MCF 10A (cell line): ENCODE measurements around the gene NECAB2. TPM values are rescaled to one million over a fixed set of nuclear protein-coding genes. Genes with fewer than 3 reads are reported as not detected.

ENCODE experiments used
- BruUV-seq: library from RNA; stranded (reverse); fragments of 400-500 nt; replicated peaks from 2 replicates; lab custom pipeline; 2021; lab: Mats Ljungman, UMichigan
- CTCF ChIA-PET: fragments of 300-600 bp; sonication (Branson Sonifier 250); formaldehyde crosslinking; extraction: SDS; loops from one replicate; lab custom pipeline; 2021; ENCODE audit warnings: antibody characterized with exemption, inconsistent platforms; lab: Yijun Ruan, JAX
- POLR2A ChIA-PET: fragments of 300-600, 350-650 bp; sonication (Branson Sonifier 250); formaldehyde crosslinking; extraction: SDS; loops from one replicate; lab custom pipeline; 2020; ENCODE audit warnings: antibody characterized with exemption, inconsistent platforms; lab: Yijun Ruan, JAX
- DNase-seq: peaks from one replicate; pipeline ENCODE4 v3.0.0-alpha.2; 2018; ENCODE audit not compliant: unreplicated experiment
- H3K27ac Mint-ChIP-seq: one replicate; pipeline ENCODE4 v1.8.0; 2022; ENCODE audit warnings: mild to moderate bottlenecking, low read depth, mixed read lengths; ENCODE audit not compliant: unreplicated experiment
- H3K27me3 Mint-ChIP-seq: one replicate; pipeline ENCODE4 v1.8.0; 2022; ENCODE audit warnings: mixed read lengths; ENCODE audit not compliant: insufficient read depth, unreplicated experiment
- H3K36me3 Mint-ChIP-seq: one replicate; pipeline ENCODE4 v1.8.0; 2022; ENCODE audit warnings: mild to moderate bottlenecking, moderate library complexity, mixed read lengths; ENCODE audit not compliant: insufficient read depth, unreplicated experiment
- H3K4me1 Mint-ChIP-seq: one replicate; pipeline ENCODE4 v1.8.0; 2022; ENCODE audit warnings: mixed read lengths; ENCODE audit not compliant: insufficient read depth, unreplicated experiment
- H3K4me3 Mint-ChIP-seq: one replicate; pipeline ENCODE4 v1.8.0; 2022; ENCODE audit warnings: mild to moderate bottlenecking, moderate library complexity, mixed read lengths; ENCODE audit not compliant: unreplicated experiment
- H3K9me3 Mint-ChIP-seq: one replicate; pipeline ENCODE4 v1.8.0; 2022; ENCODE audit warnings: mixed read lengths; ENCODE audit not compliant: unreplicated experiment
- CTCF ChIP-seq: fragments of 200-600 bp; IDR thresholded peaks from one replicate; pipeline ENCODE4 v1.8.0; 2022; ENCODE audit warnings: antibody characterized with exemption, mild to moderate bottlenecking; ENCODE audit not compliant: unreplicated experiment
- intact Hi-C: fragments of 100-400 bp; cut with micrococcal nuclease; formaldehyde crosslinking; loops from 2 replicates; pipeline ENCODE4 v1.14.1; 2022
- total RNA-seq: library from RNA; stranded (reverse); gene quantifications from 2 replicates; pipeline ENCODE4 v1.2.3, GENCODE V29; 2022

NECAB2 gene
- total RNA-seq, 1 experiment from 2014 or later = 2.3 TPM

GRCh38 chr16:84038469-84038868 lies 70.4 kb downstream of the NECAB2 start:
- TF ChIP-seq CTCF = no peak
- CTCF ChIA-PET = interaction anchor here (1.6 to 5.1 kb wide), 2 partner anchors 28 to 83 kb away, joined by 4 to 52 read pairs; partner anchors contain the start of gene OSGIN1
- Mint-ChIP-seq H3K36me3 (no peaks in the 10 kb centered on the region), H3K27ac (no peak overlapping the region), H3K9me3 (peaks cover 6% of the 10 kb centered on the region), H3K4me3 (no peak overlapping the region), H3K27me3 (peaks cover 35% of the 10 kb centered on the region), H3K4me1 (peaks cover 7% of the 10 kb centered on the region)
- intact Hi-C loops = no loop called here
- DNase-seq = no peak
- BruUV-seq = no TSS peak
- POLR2A ChIA-PET = no interaction called here

- intact Hi-C loops = no loop called here
- H3K27ac Mint-ChIP-seq = no peak overlapping the region
- POLR2A ChIA-PET = no interaction called here
- H3K4me3 Mint-ChIP-seq = no peak overlapping the region
- BruUV-seq = no TSS peak
- CTCF ChIA-PET = interaction anchor here (0.6 to 5.1 kb wide), 5 partner anchors 11 to 113 kb away, joined by 3 to 52 read pairs (median 5); partner anchors contain the start of gene OSGIN1
- peaks cover 41% of the 10 kb centered on the region for H3K27me3 Mint-ChIP-seq
- TF ChIP-seq CTCF = no peak
- no peaks in the 10 kb centered on the region for H3K36me3 Mint-ChIP-seq
- H3K9me3 Mint-ChIP-seq = peaks cover 6% of the 10 kb centered on the region
- DNase-seq = no peak
- peaks cover 12% of the 10 kb centered on the region for H3K4me1 Mint-ChIP-seq
Observed at GRCh38 chr16:84039696-84040095, 71.7 kb downstream of the NECAB2 start.

- H3K4me1 Mint-ChIP-seq = peaks cover 12% of the 10 kb centered on the region
- no peak overlapping the region for H3K27ac Mint-ChIP-seq
- peaks cover 41% of the 10 kb centered on the region for H3K27me3 Mint-ChIP-seq
- BruUV-seq = no TSS peak
- no peak for DNase-seq
- H3K36me3 Mint-ChIP-seq = no peaks in the 10 kb centered on the region
- no peak overlapping the region for H3K4me3 Mint-ChIP-seq
- intact Hi-C loops = no loop called here
- no peaks in the 10 kb centered on the region for H3K9me3 Mint-ChIP-seq
- no peak for TF ChIP-seq CTCF
- CTCF ChIA-PET = interaction anchor here (0.6 to 5.1 kb wide), 7 partner anchors 10 to 220 kb away, joined by 3 to 52 read pairs (median 5); partner anchors contain the start of gene OSGIN1
- POLR2A ChIA-PET = interaction anchor here (1.2 kb wide), 1 partner anchor 113 kb away, joined by 9 read pairs; no protein-coding TSS in a partner anchor
Observed at GRCh38 chr16:84040226-84040822, 72.3 kb downstream of the NECAB2 start.
